BLaER1 (cell line): ENCODE measurements around the gene CASK.
"Not testable (repeated sequence)": the region's sequence is repeated elsewhere in the genome, so short reads cannot be mapped to it uniquely, and the experiment has no call there.

Experiments used
- H3K27ac ChIP-seq: shearing (Covaris generic); formaldehyde crosslinking; 2 replicates; pipeline ENCODE4 v1.8.1; 2022
- H3K27me3 ChIP-seq: shearing (Covaris generic); formaldehyde crosslinking; 2 replicates; pipeline ENCODE4 v1.8.1; 2022
- H3K36me3 ChIP-seq: shearing (Covaris generic); formaldehyde crosslinking; 2 replicates; pipeline ENCODE4 v1.8.1; 2022
- H3K4me1 ChIP-seq: shearing (Covaris generic); formaldehyde crosslinking; 2 replicates; pipeline ENCODE4 v1.8.1; 2022
- H3K4me2 ChIP-seq: shearing (Covaris generic); formaldehyde crosslinking; 2 replicates; pipeline ENCODE4 v1.8.1; 2022
- H3K4me3 ChIP-seq: shearing (Covaris generic); formaldehyde crosslinking; 2 replicates; pipeline ENCODE4 v1.8.1; 2022
- H3K9ac ChIP-seq: shearing (Covaris generic); formaldehyde crosslinking; 2 replicates; pipeline ENCODE4 v1.8.1; 2022
- H3K9me3 ChIP-seq: shearing (Covaris generic); formaldehyde crosslinking; 2 replicates; pipeline ENCODE4 v1.8.1; 2022
- H4K20me1 ChIP-seq: shearing (Covaris generic); formaldehyde crosslinking; 2 replicates; pipeline ENCODE4 v1.8.1; 2022
- Cebpa-rat ChIP-seq: shearing (Covaris generic); IDR thresholded peaks from 2 replicates; pipeline ENCODE4 v1.8.1; 2022

Gene CASK

GRCh38 chrX:41688835-41689234 lies 234.5 kb downstream of the CASK start, which contains the start of gene GPR34:
Gene GPR34, plus strand, starts transcription at chrX:41688973. Its CDS starts 6,661 bp downstream, at chrX:41695634.
- Histone ChIP-seq H3K4me1 (no peaks in the 10 kb centered on the region), H3K27me3 (peaks cover 90% of the 10 kb centered on the region), H3K4me3 (no peak within 1 kb of the TSS), H3K27ac (no peak within 1 kb of the TSS), H3K9me3 (no peaks in the 10 kb centered on the region), H3K4me2 (no peak within 1 kb of the TSS), H3K36me3 (no peaks in the 10 kb centered on the region), H3K9ac (no peak within 1 kb of the TSS), H4K20me1 (no peaks in the 10 kb centered on the region)
- no peak for TF ChIP-seq Cebpa-rat

GRCh38 chrX:41688156-41688555 lies 235.2 kb downstream of the CASK start:
- Histone ChIP-seq H4K20me1 (peaks cover 4% of the 10 kb centered on the region; the same call in 1 of the 2 replicates), H3K27me3 (peaks cover 90% of the 10 kb centered on the region), H3K4me1 (no peaks in the 10 kb centered on the region), H3K9me3 (no peaks in the 10 kb centered on the region), H3K36me3 (no peaks in the 10 kb centered on the region), H3K4me2 (no peak overlapping the region), H3K4me3 (no peak overlapping the region), H3K9ac (no peak overlapping the region), H3K27ac (no peak overlapping the region)
- TF ChIP-seq Cebpa-rat = no peak

GRCh38 chrX:41686788-41687187 lies 236.6 kb downstream of the CASK start:
- no peaks in the 10 kb centered on the region for H3K9me3 ChIP-seq
- no peak overlapping the region for H3K4me3 ChIP-seq
- TF ChIP-seq Cebpa-rat = no peak
- H3K4me2 ChIP-seq = no peak overlapping the region
- H3K27me3 ChIP-seq = peaks cover 89% of the 10 kb centered on the region
- peaks cover 6% of the 10 kb centered on the region; the same call in 1 of the 2 replicates for H4K20me1 ChIP-seq
- no peaks in the 10 kb centered on the region for H3K36me3 ChIP-seq
- no peaks in the 10 kb centered on the region for H3K4me1 ChIP-seq
- no peak overlapping the region for H3K27ac ChIP-seq
- no peak overlapping the region for H3K9ac ChIP-seq

- Histone ChIP-seq H3K4me1 (no peaks in the 10 kb centered on the region), H3K9me3 (no peaks in the 10 kb centered on the region; the same call in 1 of the 2 replicates), H3K9ac (no peak overlapping the region), H3K27ac (no peak overlapping the region), H3K27me3 (peaks cover 78% of the 10 kb centered on the region), H3K4me2 (no peak overlapping the region), H3K36me3 (no peaks in the 10 kb centered on the region), H3K4me3 (no peak overlapping the region), H4K20me1 (peaks cover 6% of the 10 kb centered on the region; the same call in 1 of the 2 replicates)
- TF ChIP-seq Cebpa-rat = no peak
These were observed 238.4 kb downstream of the CASK start for GRCh38 chrX:41684940-41685339.

GRCh38 chrX:41684138-41684537 lies 239.2 kb downstream of the CASK start:
- Histone ChIP-seq H3K4me2 (no peak overlapping the region), H4K20me1 (peaks cover 6% of the 10 kb centered on the region; the same call in 1 of the 2 replicates), H3K36me3 (no peaks in the 10 kb centered on the region), H3K4me1 (no peaks in the 10 kb centered on the region), H3K9ac (no peak overlapping the region), H3K9me3 (no peaks in the 10 kb centered on the region; the same call in 1 of the 2 replicates), H3K4me3 (no peak overlapping the region), H3K27ac (no peak overlapping the region), H3K27me3 (peaks cover 77% of the 10 kb centered on the region)
- TF ChIP-seq Cebpa-rat = no peak

GRCh38 chrX:41677183-41678060 lies 245.9 kb downstream of the CASK start:
- Histone ChIP-seq H3K4me3 (no peak overlapping the region), H3K9ac (no peak overlapping the region), H3K27ac (no peak overlapping the region), H3K9me3 (no peaks in the 10 kb centered on the region; the same call in 1 of the 2 replicates), H3K4me1 (no peaks in the 10 kb centered on the region), H3K4me2 (no peak overlapping the region), H3K27me3 (peaks cover 72% of the 10 kb centered on the region), H3K36me3 (no peaks in the 10 kb centered on the region), H4K20me1 (no peaks in the 10 kb centered on the region; the same call in 1 of the 2 replicates)
- TF ChIP-seq Cebpa-rat = no peak

GRCh38 chrX:41676361-41676760 lies 247.0 kb downstream of the CASK start:
- H3K9me3 ChIP-seq, H3K4me1 ChIP-seq, H3K9ac ChIP-seq: not testable (repeated sequence)

GRCh38 chrX:41672643-41673042 lies 250.7 kb downstream of the CASK start:
- Histone ChIP-seq H4K20me1 (0 out of 2 replicates have a peak, but pooled peaks cover 4% of the 10 kb centered on the region), H3K4me2 (no peak overlapping the region), H3K9me3 (no peaks in the 10 kb centered on the region), H3K4me1 (no peaks in the 10 kb centered on the region), H3K4me3 (no peak overlapping the region), H3K36me3 (no peaks in the 10 kb centered on the region), H3K9ac (no peak overlapping the region), H3K27ac (no peak overlapping the region), H3K27me3 (peaks cover 94% of the 10 kb centered on the region)
- TF ChIP-seq Cebpa-rat = no peak

More at GRCh38 chrX:41676361-41676760, 247.0 kb downstream of the CASK start:
- not testable (repeated sequence) for H3K4me3 ChIP-seq, H3K27ac ChIP-seq, H3K36me3 ChIP-seq, H4K20me1 ChIP-seq, H3K4me2 ChIP-seq
- peaks cover 73% of the 10 kb centered on the region for H3K27me3 ChIP-seq

- no peaks in the 10 kb centered on the region for H3K9me3 ChIP-seq
- TF ChIP-seq Cebpa-rat = no peak
- H4K20me1 ChIP-seq = 0 out of 2 replicates have a peak, but pooled peaks cover 4% of the 10 kb centered on the region
- H3K4me3 ChIP-seq = no peak overlapping the region
- H3K36me3 ChIP-seq = no peaks in the 10 kb centered on the region
- no peak overlapping the region for H3K4me2 ChIP-seq
- H3K27ac ChIP-seq = no peak overlapping the region
- no peak overlapping the region for H3K9ac ChIP-seq
- no peaks in the 10 kb centered on the region for H3K4me1 ChIP-seq
- H3K27me3 ChIP-seq = peaks cover 93% of the 10 kb centered on the region
These were observed 252.3 kb downstream of the CASK start for GRCh38 chrX:41671082-41671481.

- H3K4me2 ChIP-seq = no peak overlapping the region
- no peak overlapping the region for H3K27ac ChIP-seq
- no peaks in the 10 kb centered on the region for H3K9me3 ChIP-seq
- H3K9ac ChIP-seq = no peak overlapping the region
- H3K4me1 ChIP-seq = no peaks in the 10 kb centered on the region
- peaks cover 92% of the 10 kb centered on the region for H3K27me3 ChIP-seq
- no peaks in the 10 kb centered on the region for H3K36me3 ChIP-seq
- no peak overlapping the region for H3K4me3 ChIP-seq
- 0 out of 2 replicates have a peak, but pooled peaks cover 4% of the 10 kb centered on the region for H4K20me1 ChIP-seq
- no peak for TF ChIP-seq Cebpa-rat
These were observed 253.2 kb downstream of the CASK start for GRCh38 chrX:41670112-41670511.
